Hepatocyte (in vitro differentiated cells): Measurements from ENCODE around the gene ARL3.

ENCODE experiments used
- CTCF ChIP-seq: fragments of 200-600 bp; sonication (generic); IDR thresholded peaks from 2 replicates; pipeline ENCODE4 v1.5.1; 2016; ENCODE audit warnings: antibody characterized with exemption, mild to moderate bottlenecking; ENCODE audit not compliant: poor library complexity
- EZH2 ChIP-seq: fragments of 200-600 bp; sonication (generic); IDR thresholded peaks from 2 replicates; pipeline ENCODE4 v1.6.1; 2016; ENCODE audit warnings: antibody characterized with exemption, mild to moderate bottlenecking, borderline replicate concordance

- no peak for TF ChIP-seq CTCF
- TF ChIP-seq EZH2: no peak
Measured at GRCh38 chr10:102735065-102735562, 20.9 kb upstream of the ARL3 start.
